ENCODE data around the gene VPS26C.

The VPS26C gene

DNA sequence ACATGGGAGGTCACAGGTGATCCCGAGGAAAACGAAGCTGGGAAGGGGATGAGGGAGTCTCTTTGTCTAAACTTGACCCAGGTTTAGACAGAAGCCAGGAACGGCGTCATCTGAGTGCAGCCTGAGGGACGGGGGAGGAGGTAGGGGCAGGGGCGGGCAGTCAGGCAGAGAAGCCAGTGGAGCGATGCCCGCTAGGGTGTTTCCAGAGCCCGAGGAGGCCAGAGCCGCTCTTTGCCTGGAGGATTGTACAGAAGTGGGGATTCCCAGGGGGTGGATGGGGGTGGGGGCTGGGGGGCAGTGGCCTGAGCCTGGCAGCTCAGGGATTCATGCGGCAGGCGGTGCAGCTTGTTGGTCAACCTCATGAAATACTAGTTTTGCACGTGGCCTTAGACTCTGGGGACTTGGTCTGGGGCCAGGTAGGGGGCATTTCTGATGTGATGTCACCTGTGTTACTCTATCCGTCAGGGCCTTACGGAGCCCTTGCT lies 58.4 kb downstream of the VPS26C start:
- TF ChIP-seq TAF1 (IDR thresholded peaks at IDR 0.05; ENCODE audit: borderline replicate concordance, low read depth, low read length) (no peak), POLR2AphosphoS5 (IDR thresholded peaks at IDR 0.05; ENCODE audit: low read depth, low read length) (no peak), POLR2A (IDR thresholded peaks at IDR 0.05; ENCODE audit: low read depth, low read length) (no peak)
- FAIRE-seq (peak; percentile 68), DNase-seq (ENCODE audit: insufficient read length) (peak; percentile 55)

DNA sequence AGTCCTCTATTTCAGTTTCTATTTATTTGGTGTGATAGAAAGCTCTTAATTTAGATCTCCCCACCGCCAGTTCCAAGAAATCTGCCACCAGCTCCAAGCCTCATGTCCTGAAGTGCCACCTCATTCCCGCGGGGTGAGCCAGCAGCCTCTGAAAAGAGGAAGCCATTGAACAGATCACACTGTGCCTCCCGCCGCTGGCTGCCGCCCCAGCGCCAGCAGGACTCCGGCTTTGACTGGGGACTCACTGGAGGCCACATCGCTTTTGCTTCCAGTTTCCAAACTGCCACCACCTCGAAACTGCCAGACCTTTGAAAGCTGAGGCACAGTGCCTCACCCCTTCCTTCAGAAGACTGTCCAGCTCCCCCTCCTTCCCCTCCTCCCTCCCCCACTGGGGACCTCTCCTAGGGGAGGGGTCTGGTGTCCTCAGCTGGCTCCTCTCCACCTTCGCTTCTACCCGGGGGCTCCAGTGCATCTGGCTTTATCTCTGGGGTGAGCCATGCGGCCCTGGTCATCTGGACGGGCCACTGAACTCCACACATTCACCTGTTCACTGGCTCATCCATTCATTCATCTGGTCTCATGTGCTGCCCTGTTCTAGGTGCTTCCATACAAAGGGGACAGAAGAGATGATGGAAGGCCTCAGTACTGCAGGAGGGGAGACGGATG lies 58.9 kb downstream of the VPS26C start:
- TF ChIP-seq POLR2A (IDR thresholded peaks at IDR 0.05; ENCODE audit: low read depth, low read length), result peak; percentile 73
- TF ChIP-seq POLR2AphosphoS5 (IDR thresholded peaks at IDR 0.05; ENCODE audit: low read depth, low read length), result peak; percentile 74; the same call in 1 of the 2 replicates
- TF ChIP-seq TAF1 (IDR thresholded peaks at IDR 0.05; ENCODE audit: borderline replicate concordance, low read depth, low read length), result no peak
- FAIRE-seq (peak; percentile 90), DNase-seq (ENCODE audit: insufficient read length) (peak; percentile 68)

DNA sequence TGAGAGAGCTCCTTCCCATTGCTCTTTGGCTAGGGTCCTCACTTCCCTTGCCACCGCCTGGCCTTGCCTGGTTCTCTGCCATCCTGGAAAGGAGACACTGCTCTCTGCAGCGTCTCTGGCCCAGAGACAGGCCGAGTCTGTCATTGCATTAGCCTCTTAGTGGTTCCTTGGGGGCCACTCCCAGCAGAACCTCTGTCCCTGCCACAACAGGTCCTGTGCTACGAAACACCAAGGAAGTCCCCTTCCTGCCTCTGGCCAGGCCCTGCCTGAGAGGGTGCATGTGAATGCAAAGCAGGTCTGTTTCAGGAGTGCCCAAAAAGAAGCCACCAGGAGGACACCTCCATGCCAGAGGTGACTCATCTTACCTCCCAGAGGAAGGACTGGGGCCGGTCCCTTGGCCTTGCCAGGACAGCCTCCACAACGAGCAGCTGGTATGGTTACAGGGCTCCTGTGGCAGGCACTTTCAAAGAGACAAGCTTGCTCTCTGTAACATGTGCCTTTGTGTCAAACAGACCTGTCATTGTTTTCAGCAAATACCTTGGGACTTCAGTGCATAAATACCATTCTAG lies 59.6 kb downstream of the VPS26C start:
- FAIRE-seq (peak; percentile 94), DNase-seq (ENCODE audit: insufficient read length) (peak; percentile 46)
- peak; percentile 47; the same call in 1 of the 2 replicates for TF ChIP-seq POLR2A (IDR thresholded peaks at IDR 0.05; ENCODE audit: low read depth, low read length)
- TF ChIP-seq TAF1 (IDR thresholded peaks at IDR 0.05; ENCODE audit: borderline replicate concordance, low read depth, low read length), result no peak
- TF ChIP-seq POLR2AphosphoS5 (IDR thresholded peaks at IDR 0.05; ENCODE audit: low read depth, low read length), result no peak; the same call in 1 of the 2 replicates

DNA sequence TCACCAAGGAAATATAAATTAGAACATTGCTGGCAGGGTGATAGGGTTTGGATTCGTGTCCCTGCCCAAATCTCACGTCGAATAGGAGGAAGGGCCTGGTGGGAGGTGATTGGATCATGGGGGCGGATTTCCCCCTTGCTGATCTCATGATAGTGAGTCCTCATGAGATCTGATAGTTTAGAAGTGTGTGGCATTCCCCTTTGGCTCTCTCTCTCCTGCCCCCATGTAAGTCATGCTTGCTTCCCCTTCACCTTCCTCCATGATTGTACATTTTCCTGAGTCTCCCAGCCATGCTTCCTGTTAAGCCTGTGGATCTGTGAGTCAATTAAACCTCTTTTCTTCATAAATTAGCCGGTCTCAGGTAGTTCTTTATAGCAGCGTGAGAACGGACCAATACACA lies 60.6 kb downstream of the VPS26C start:
- no peak for TF ChIP-seq POLR2A (IDR thresholded peaks at IDR 0.05; ENCODE audit: low read depth, low read length)
- DNase-seq (ENCODE audit: insufficient read length) (no peak), FAIRE-seq (peak; percentile 70)

GRCh38 chr21:37204580-37204979 lies 62.6 kb downstream of the VPS26C start:
- TF ChIP-seq POLR2A (IDR thresholded peaks at IDR 0.05; ENCODE audit: low read depth, low read length), result no peak
- no peak for TF ChIP-seq TAF1 (IDR thresholded peaks at IDR 0.05; ENCODE audit: borderline replicate concordance, low read depth, low read length)
- TF ChIP-seq POLR2AphosphoS5 (IDR thresholded peaks at IDR 0.05; ENCODE audit: low read depth, low read length), result no peak
- FAIRE-seq (no peak), DNase-seq (ENCODE audit: insufficient read length) (no peak)

GRCh38 chr21:37202221-37203110 lies 64.7 kb downstream of the VPS26C start:
- FAIRE-seq (peak; percentile 9), DNase-seq (ENCODE audit: insufficient read length) (no peak)
- TF ChIP-seq POLR2A (IDR thresholded peaks at IDR 0.05; ENCODE audit: low read depth, low read length) (no peak), POLR2AphosphoS5 (IDR thresholded peaks at IDR 0.05; ENCODE audit: low read depth, low read length) (no peak), TAF1 (IDR thresholded peaks at IDR 0.05; ENCODE audit: borderline replicate concordance, low read depth, low read length) (no peak)

GRCh38 chr21:37200641-37201480 lies 66.3 kb downstream of the VPS26C start:
- TF ChIP-seq TAF1 (IDR thresholded peaks at IDR 0.05; ENCODE audit: borderline replicate concordance, low read depth, low read length) (no peak), POLR2AphosphoS5 (IDR thresholded peaks at IDR 0.05; ENCODE audit: low read depth, low read length) (no peak), POLR2A (IDR thresholded peaks at IDR 0.05; ENCODE audit: low read depth, low read length) (no peak)
- DNase-seq (ENCODE audit: insufficient read length) (no peak), FAIRE-seq (no peak)

DNA sequence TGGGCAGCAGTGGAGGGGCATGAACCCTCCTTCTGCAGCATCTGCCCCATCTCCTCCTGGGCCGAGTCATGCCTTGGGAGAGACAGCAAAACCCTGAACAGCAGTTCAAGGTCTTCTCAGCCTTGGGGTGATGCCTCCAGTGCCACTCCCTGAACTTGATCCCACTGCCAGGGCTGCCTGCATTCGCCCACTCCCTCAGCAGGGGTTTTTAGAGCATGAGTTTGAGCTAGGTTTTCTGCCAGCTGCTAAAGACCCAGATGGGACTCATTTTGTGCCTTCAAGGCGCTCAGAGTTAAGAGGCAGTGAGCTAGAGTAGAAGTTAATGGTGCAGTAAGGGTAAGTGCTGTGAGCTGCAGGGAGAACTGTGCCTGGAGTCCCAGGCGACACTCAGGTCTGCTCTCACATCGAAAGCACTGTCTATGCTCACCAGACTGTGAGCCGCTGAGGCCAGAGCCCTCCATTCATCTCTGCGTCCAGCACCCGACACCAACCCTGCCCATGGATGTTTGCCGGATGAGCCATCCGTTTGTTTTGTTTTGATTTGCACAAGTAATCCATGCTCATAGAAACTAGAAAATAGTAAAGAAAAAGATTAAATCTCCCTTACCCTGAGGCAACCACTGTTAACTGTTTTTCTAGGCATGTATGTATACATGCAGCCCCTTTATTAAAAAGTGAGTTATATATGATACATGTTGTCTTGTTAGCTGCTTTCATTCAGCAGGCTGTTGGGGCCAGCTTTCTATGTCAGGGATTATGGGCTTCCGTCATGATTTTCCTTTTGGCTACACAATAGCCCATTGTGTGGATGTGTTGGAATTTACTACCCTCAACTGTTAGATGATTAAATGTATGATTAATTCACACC lies 67.8 kb downstream of the VPS26C start:
- DNase-seq (ENCODE audit: insufficient read length), result no peak
- no peak for TF ChIP-seq POLR2A (IDR thresholded peaks at IDR 0.05; ENCODE audit: low read depth, low read length)
- TF ChIP-seq POLR2AphosphoS5 (IDR thresholded peaks at IDR 0.05; ENCODE audit: low read depth, low read length), result no peak
- no peak for FAIRE-seq

- no peak for FAIRE-seq
- TF ChIP-seq POLR2A (IDR thresholded peaks at IDR 0.05; ENCODE audit: low read depth, low read length), result no peak
- TF ChIP-seq TAF1 (IDR thresholded peaks at IDR 0.05; ENCODE audit: borderline replicate concordance, low read depth, low read length), result no peak
- no peak for TF ChIP-seq POLR2AphosphoS5 (IDR thresholded peaks at IDR 0.05; ENCODE audit: low read depth, low read length)
These were observed 69.4 kb downstream of the VPS26C start for GRCh38 chr21:37197746-37198145.

GRCh38 chr21:37196847-37197246 lies 70.3 kb downstream of the VPS26C start:
- no peak for FAIRE-seq
- no peak for TF ChIP-seq POLR2AphosphoS5 (IDR thresholded peaks at IDR 0.05; ENCODE audit: low read depth, low read length)
- no peak for TF ChIP-seq TAF1 (IDR thresholded peaks at IDR 0.05; ENCODE audit: borderline replicate concordance, low read depth, low read length)
- TF ChIP-seq POLR2A (IDR thresholded peaks at IDR 0.05; ENCODE audit: low read depth, low read length), result no peak
- DNase-seq (ENCODE audit: insufficient read length), result no peak

More at GRCh38 chr21:37197746-37198145, 69.4 kb downstream of the VPS26C start:
- no peak for DNase-seq (ENCODE audit: insufficient read length)

All from GM12892 (cell line).